ENCODE data around the gene RSPH4A.

The RSPH4A gene

GRCh38 chr6:116682334-116682712 is 66.0 kb downstream of the RSPH4A start (continued):
- TF ChIP-seq ZNF610 (tag by site-specific recombination; IDR thresholded peaks at IDR 0.05; ENCODE audit: borderline replicate concordance) (no peak), ZNF777 (tag by site-specific recombination; IDR thresholded peaks at IDR 0.05; ENCODE audit: borderline replicate concordance) (no peak), REPIN1 (tag by site-specific recombination; IDR thresholded peaks at IDR 0.05; ENCODE audit: low read depth) (no peak), ZBTB21 (tag by site-specific recombination; IDR thresholded peaks at IDR 0.05) (0 out of 2 replicates have a peak, but pooled peaks have one; percentile 7), ZBTB11 (tag by site-specific recombination; conservative IDR thresholded peaks at IDR 0.05; ENCODE audit: low read depth) (0 out of 2 replicates have a peak, but pooled peaks have one; percentile 6), ZNF529 (tag by site-specific recombination; IDR thresholded peaks at IDR 0.05; ENCODE audit: insufficient replicate concordance) (no peak), ZNF701 (tag by site-specific recombination; IDR thresholded peaks at IDR 0.05) (no peak), ZFP37 (tag by site-specific recombination; IDR thresholded peaks at IDR 0.05) (peak; percentile 10; the same call in 1 of the 2 replicates), ZNF155 (tag by site-specific recombination; IDR thresholded peaks at IDR 0.05) (no peak), ZNF580 (tag by site-specific recombination; IDR thresholded peaks at IDR 0.05) (no peak), ZIC2 (tag by site-specific recombination; IDR thresholded peaks at IDR 0.05) (no peak)
